Activated B cell treated with CpG ODN at 0.5 μM for 24 hours (primary cell): ENCODE data around the gene NBPF3. TPM values are rescaled to one million over a fixed set of nuclear protein-coding genes. Genes with fewer than 3 reads are reported as not detected.
"Not testable (repeated sequence)": the region's sequence is repeated elsewhere in the genome, so short reads cannot be mapped to it uniquely, and the experiment has no call there.

ENCODE experiments used
- ATAC-seq: fragments of 200-7000 bp; cut with Tn5 transposase; one replicate; pipeline ENCODE4 v1.10.0; 2021; ENCODE audit warnings: low read depth, mild to moderate bottlenecking, moderate library complexity
- CTCF ChIA-PET: fragments of 350-600 bp; sonication (Branson Sonifier 250); formaldehyde crosslinking; loops from one replicate; lab custom pipeline; 2021; ENCODE audit warnings: antibody characterized with exemption; lab: Charles Lee
- POLR2A ChIA-PET: fragments of 350-600 bp; sonication (Branson Sonifier 250); formaldehyde crosslinking; loops from one replicate; lab custom pipeline; 2021; ENCODE audit warnings: antibody characterized with exemption; lab: Charles Lee
- DNase-seq: peaks from one replicate; pipeline ENCODE4 v3.0.0; 2022
- H3K27ac Mint-ChIP-seq: one replicate; pipeline ENCODE4 v1.8.0; 2020; ENCODE audit warnings: mixed read lengths
- H3K27me3 Mint-ChIP-seq: one replicate; pipeline ENCODE4 v1.8.0; 2021; ENCODE audit warnings: mixed read lengths
- H3K36me3 Mint-ChIP-seq: one replicate; pipeline ENCODE4 v1.8.0; 2021; ENCODE audit warnings: low read depth, mixed read lengths
- H3K4me1 Mint-ChIP-seq: one replicate; pipeline ENCODE4 v1.8.0; 2021; ENCODE audit warnings: mixed read lengths
- H3K4me3 Mint-ChIP-seq: one replicate; pipeline ENCODE4 v1.8.0; 2020; ENCODE audit warnings: mild to moderate bottlenecking, mixed read lengths
- H3K9me3 Mint-ChIP-seq: one replicate; pipeline ENCODE4 v1.8.0; 2020; ENCODE audit warnings: mixed read lengths
- CTCF ChIP-seq: fragments of 200-600 bp; IDR thresholded peaks from one replicate; pipeline ENCODE4 v1.8.0; 2022; ENCODE audit warnings: antibody characterized with exemption, mild to moderate bottlenecking
- intact Hi-C: fragments of 100-400 bp; cut with micrococcal nuclease; formaldehyde crosslinking; loops from one replicate; pipeline ENCODE4 v1.15.1; 2024
- total RNA-seq: library from RNA; stranded (reverse); gene quantifications from 2 replicates; pipeline ENCODE4 v1.2.3, GENCODE V29; 2022

The NBPF3 gene
- total RNA-seq, 1 donor from 2014 or later, result 4.3 TPM

DNA sequence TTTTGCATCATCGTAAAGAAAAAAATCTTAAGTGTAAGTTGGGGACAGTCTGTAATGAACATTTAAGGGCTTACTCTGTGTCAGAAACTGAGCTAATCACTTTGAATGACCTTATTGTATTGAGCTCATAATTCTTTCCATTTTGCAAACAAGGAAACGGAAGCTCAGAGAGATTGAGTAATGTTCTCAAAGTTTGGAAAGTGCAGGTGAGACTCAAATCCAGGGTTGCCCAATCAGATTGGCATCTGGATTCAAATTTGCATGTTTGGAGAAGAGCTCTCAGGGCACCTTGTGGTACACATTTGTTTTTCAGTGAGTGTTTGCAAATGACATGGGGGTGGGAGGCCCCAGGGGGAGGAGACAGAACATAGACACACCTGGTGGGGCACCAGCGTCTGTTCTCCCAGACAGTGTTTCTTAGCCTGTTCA is 77.2 kb downstream of the NBPF3 start:
- TF ChIP-seq CTCF, result no peak
- ChIA-PET CTCF (interaction anchor here (1.2 to 1.3 kb wide), 4 partner anchors 11 to 18 kb away, joined by 3 to 4 read pairs (median 3); no protein-coding TSS in a partner anchor), POLR2A (interaction anchor here (1.0 to 4.5 kb wide), 3 partner anchors 9 to 731 kb away, joined by 3 to 37 read pairs (median 4); partner anchors contain the start of gene ECE1)
- no peaks in the 10 kb centered on the region for H3K27me3 Mint-ChIP-seq
- H3K36me3 Mint-ChIP-seq, result no peaks in the 10 kb centered on the region
- ATAC-seq (peak; percentile 6), DNase-seq (no peak)
- intact Hi-C loops, result loop anchor here (5.0 kb wide), 1 partner anchor 265 kb away; the partner anchor contains the start of gene USP48
- peak overlapping the region; percentile 96 for H3K27ac Mint-ChIP-seq
- H3K4me1 Mint-ChIP-seq, result peaks cover 82% of the 10 kb centered on the region
- peak overlapping the region; percentile 39 for H3K4me3 Mint-ChIP-seq
- no peaks in the 10 kb centered on the region for H3K9me3 Mint-ChIP-seq

GRCh38 chr1:21517660-21518480 is 77.9 kb downstream of the NBPF3 start:
- DNase-seq, result peak; percentile 36
- Mint-ChIP-seq H3K4me1 (peaks cover 89% of the 10 kb centered on the region), H3K27me3 (no peaks in the 10 kb centered on the region), H3K36me3 (no peaks in the 10 kb centered on the region), H3K4me3 (peak overlapping the region; percentile 40), H3K27ac (peak overlapping the region; percentile 96), H3K9me3 (no peaks in the 10 kb centered on the region)
- TF ChIP-seq CTCF, result no peak
- ChIA-PET POLR2A (interaction anchor here (0.6 to 4.5 kb wide), 7 partner anchors 8 to 506 kb away, joined by 3 to 37 read pairs (median 5); partner anchors contain the start of genes ALPL and ECE1), CTCF (interaction anchor here (1.1 to 1.3 kb wide), 4 partner anchors 12 to 225 kb away, joined by 3 to 4 read pairs (median 4); no protein-coding TSS in a partner anchor)
- peak; percentile 71 for ATAC-seq
- intact Hi-C loops, result loop anchor here (2.0 to 5.0 kb wide), 2 partner anchors 223 to 264 kb away; partner anchors contain the start of gene USP48

GRCh38 chr1:21518774-21519455 is 79.0 kb downstream of the NBPF3 start:
- POLR2A ChIA-PET, result interaction anchor here (0.5 to 4.5 kb wide), 9 partner anchors 8 to 1654 kb away, joined by 3 to 37 read pairs (median 5); partner anchors contain the start of genes ALPL, ECE1 and USP48

DNA sequence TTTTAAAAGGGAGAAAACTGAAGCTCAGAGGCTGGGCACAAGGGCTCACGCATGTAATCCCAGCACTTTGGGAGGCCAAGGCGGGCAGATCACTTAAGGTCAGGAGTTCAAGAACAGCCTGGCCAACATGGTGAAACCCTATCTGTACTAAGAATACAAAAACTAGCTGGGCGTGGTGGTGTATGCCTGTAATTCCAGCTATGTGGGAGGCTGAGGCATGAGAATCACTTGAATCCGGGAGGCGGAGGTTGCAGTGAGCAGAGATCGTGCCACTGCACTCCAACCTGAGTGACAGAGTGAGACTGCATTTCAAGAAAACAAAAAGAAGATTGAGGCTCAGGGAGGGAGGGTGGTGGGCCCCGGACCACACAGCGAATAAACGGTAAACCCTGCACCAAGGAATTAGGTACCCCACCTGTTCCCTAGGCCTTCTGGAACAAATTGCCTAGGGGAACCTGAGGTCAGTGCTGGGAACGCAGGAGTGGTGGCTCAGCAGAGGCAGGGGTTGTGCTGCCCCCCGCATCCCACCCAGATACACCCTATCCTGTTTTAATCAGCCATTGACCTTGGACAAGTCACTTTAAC is 79.6 kb downstream of the NBPF3 start:
- not testable (repeated sequence) for ATAC-seq, H3K36me3 Mint-ChIP-seq, H3K27me3 Mint-ChIP-seq, DNase-seq, H3K9me3 Mint-ChIP-seq
- intact Hi-C loops, result loop anchor here (1.0 to 5.0 kb wide), 3 partner anchors 15 to 263 kb away; partner anchors contain the start of gene USP48
- ChIA-PET CTCF (interaction anchor here (1.5 kb wide), 1 partner anchor 10 kb away, joined by 5 read pairs; the partner anchor contains the start of gene ALPL), POLR2A (interaction anchor here (0.7 to 4.5 kb wide), 9 partner anchors 7 to 263 kb away, joined by 3 to 37 read pairs (median 5); partner anchors contain the start of genes ALPL, ECE1 and USP48)
- Mint-ChIP-seq H3K4me3 (peak overlapping the region; percentile 75), H3K27ac (peak overlapping the region; percentile 96), H3K4me1 (peaks cover 89% of the 10 kb centered on the region)

More at GRCh38 chr1:21518774-21519455, 79.0 kb downstream of the NBPF3 start:
- no peaks in the 10 kb centered on the region for H3K9me3 Mint-ChIP-seq
- H3K36me3 Mint-ChIP-seq, result no peaks in the 10 kb centered on the region
- H3K4me3 Mint-ChIP-seq, result peak overlapping the region; percentile 75
- DNase-seq, result peak; percentile 51
- ATAC-seq, result peak; percentile 73
- peaks cover 90% of the 10 kb centered on the region for H3K4me1 Mint-ChIP-seq
- intact Hi-C loops, result loop anchor here (1.0 to 5.0 kb wide), 3 partner anchors 15 to 263 kb away; partner anchors contain the start of gene USP48
- H3K27me3 Mint-ChIP-seq, result no peaks in the 10 kb centered on the region
- H3K27ac Mint-ChIP-seq, result peak overlapping the region; percentile 96
- no peak for TF ChIP-seq CTCF
- CTCF ChIA-PET, result interaction anchor here (1.1 to 1.5 kb wide), 2 partner anchors 10 to 226 kb away, joined by 4 to 5 read pairs; partner anchors contain the start of gene ALPL
